ENCODE results near the gene HIF1A.
"Not testable (repeated sequence)": the region's sequence is repeated elsewhere in the genome, so short reads cannot be mapped to it uniquely, and the experiment has no call there.

The HIF1A gene

GRCh38 chr14:61701946-61702345, 6.6 kb downstream of the HIF1A start:
- no peak for TF ChIP-seq CTCF (IDR thresholded peaks at IDR 0.05; ENCODE audit: insufficient read depth, low read length, missing control alignments)
- H3K4me3 ChIP-seq (ENCODE audit: low read depth, low read length), result no peak overlapping the region
- ChIA-PET CTCF (interaction anchor here (1.0 kb wide), 1 partner anchor 17 kb away, joined by 3 read pairs; no protein-coding TSS in a partner anchor), POLR2A (no interaction called here)
- no peak for DNase-seq (ENCODE audit: low read depth, low spot score)

GRCh38 chr14:61703342-61704129, 8.2 kb downstream of the HIF1A start:
- no peak for DNase-seq (ENCODE audit: low read depth, low spot score)
- H3K4me3 ChIP-seq (ENCODE audit: low read depth, low read length), result no peak overlapping the region; the same call in 1 of the 2 replicates
- ChIA-PET CTCF (interaction anchor here (0.7 to 1.3 kb wide), 4 partner anchors 14 to 243 kb away, joined by 3 to 4 read pairs (median 3); no protein-coding TSS in a partner anchor), POLR2A (interaction anchor here (0.7 to 1.6 kb wide), 2 partner anchors 8 to 141 kb away, joined by 3 to 9 read pairs; partner anchors contain the start of gene HIF1A)
- TF ChIP-seq CTCF (IDR thresholded peaks at IDR 0.05; ENCODE audit: insufficient read depth, low read length, missing control alignments), result no peak

- no peak for DNase-seq (ENCODE audit: low read depth, low spot score)
- ChIA-PET POLR2A (interaction anchor here (1.6 kb wide), 1 partner anchor 9 kb away, joined by 9 read pairs; the partner anchor contains the start of gene HIF1A), CTCF (interaction anchor here (0.7 to 1.3 kb wide), 4 partner anchors 13 to 244 kb away, joined by 3 to 4 read pairs (median 3); no protein-coding TSS in a partner anchor)
- H3K4me3 ChIP-seq (ENCODE audit: low read depth, low read length), result no peak overlapping the region
- TF ChIP-seq CTCF (IDR thresholded peaks at IDR 0.05; ENCODE audit: insufficient read depth, low read length, missing control alignments), result no peak
Observed at GRCh38 chr14:61704554-61704953, 9.2 kb downstream of the HIF1A start.

- ChIA-PET CTCF (interaction anchor here (1.0 to 1.1 kb wide), 2 partner anchors 243 to 244 kb away, joined by 3 to 4 read pairs; no protein-coding TSS in a partner anchor), POLR2A (interaction anchor here (1.0 to 1.6 kb wide), 2 partner anchors 10 to 140 kb away, joined by 5 to 9 read pairs; partner anchors contain the start of gene HIF1A)
- H3K4me3 ChIP-seq (ENCODE audit: low read depth, low read length), result no peak overlapping the region
Observed at GRCh38 chr14:61705017-61705416, 9.7 kb downstream of the HIF1A start.

DNA sequence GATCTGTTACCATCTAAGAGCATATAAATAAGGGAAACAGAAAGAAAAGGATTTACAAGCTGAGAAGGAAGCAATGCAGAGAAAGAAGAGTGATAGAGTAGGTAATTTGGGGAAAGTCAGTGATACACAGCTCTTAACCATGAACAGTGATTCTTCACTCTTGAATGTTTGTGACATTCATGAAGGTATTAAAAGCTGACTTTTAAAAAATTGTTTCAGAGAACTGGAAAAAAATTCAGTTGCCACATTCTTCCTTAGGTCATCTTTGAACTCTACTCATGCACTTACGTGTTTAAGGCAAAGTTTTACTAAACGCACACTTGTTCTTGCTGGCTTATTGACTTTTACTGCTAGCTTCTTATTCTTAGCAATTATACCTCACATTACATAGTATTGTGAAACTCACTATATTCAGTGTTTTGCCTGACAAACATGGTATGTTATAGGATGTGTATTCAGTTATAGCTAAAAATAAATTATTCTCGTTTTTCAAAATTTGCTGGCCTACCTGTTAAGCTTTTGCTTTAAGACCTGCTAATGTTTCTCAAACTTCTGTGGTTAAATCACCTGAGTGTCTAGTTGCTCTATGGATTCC, 10.9 kb downstream of the HIF1A start:
- no peak for TF ChIP-seq CTCF (IDR thresholded peaks at IDR 0.05; ENCODE audit: insufficient read depth, low read length, missing control alignments)
- ChIA-PET CTCF (interaction anchor here (1.1 to 1.6 kb wide), 3 partner anchors 230 to 245 kb away, joined by 4 to 7 read pairs (median 7); no protein-coding TSS in a partner anchor), POLR2A (interaction anchor here (0.6 to 1.4 kb wide), 4 partner anchors 9 to 142 kb away, joined by 3 to 5 read pairs (median 4); partner anchors contain the start of gene HIF1A)
- DNase-seq (ENCODE audit: low read depth, low spot score), result no peak
- H3K4me3 ChIP-seq (ENCODE audit: low read depth, low read length), result no peak overlapping the region

More at GRCh38 chr14:61705017-61705416, 9.7 kb downstream of the HIF1A start:
- no peak for TF ChIP-seq CTCF (IDR thresholded peaks at IDR 0.05; ENCODE audit: insufficient read depth, low read length, missing control alignments)
- DNase-seq (ENCODE audit: low read depth, low spot score), result no peak

DNA sequence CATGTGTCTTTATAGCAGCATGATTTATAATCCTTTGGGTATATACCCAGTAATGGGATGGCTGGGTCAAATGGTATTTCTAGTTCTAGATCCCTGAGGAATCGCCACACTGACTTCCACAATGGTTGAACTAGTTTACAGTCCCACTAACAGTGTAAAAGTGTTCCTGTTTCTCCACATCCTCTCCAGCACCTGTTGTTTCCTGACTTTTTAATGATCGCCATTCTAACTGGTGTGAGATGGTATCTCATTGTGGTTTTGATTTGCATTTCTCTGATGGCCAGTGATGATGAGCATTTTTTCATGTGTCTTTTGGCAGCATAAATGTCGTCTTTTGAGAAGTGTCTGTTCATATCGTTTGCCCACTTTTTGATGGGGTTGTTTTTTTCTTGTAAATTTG, 12.5 kb downstream of the HIF1A start:
- CTCF ChIA-PET; POLR2A ChIA-PET; H3K4me3 ChIP-seq (ENCODE audit: low read depth, low read length); DNase-seq (ENCODE audit: low read depth, low spot score): not testable (repeated sequence)

DNA sequence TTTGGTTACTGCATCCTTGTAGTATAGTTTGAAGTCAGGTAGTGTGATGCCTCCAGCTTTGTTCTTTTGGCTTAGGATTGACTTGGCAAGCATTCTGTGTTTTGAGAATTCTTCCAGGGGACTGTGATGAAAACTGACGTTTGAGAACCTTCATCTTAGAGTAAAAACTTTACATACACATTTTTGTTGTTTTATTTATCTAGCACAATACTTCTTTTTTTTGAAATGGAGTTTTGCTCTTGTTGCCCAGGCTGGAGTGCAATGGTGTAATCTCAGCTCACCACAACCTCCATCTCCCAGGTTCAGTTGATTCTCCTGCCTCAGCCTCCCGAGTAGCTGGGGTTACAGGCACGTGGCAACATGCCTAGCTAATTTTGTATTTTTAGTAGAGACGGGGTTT, 13.4 kb downstream of the HIF1A start:
- CTCF ChIA-PET; H3K4me3 ChIP-seq (ENCODE audit: low read depth, low read length); DNase-seq (ENCODE audit: low read depth, low spot score); POLR2A ChIA-PET: not testable (repeated sequence)
